ENCODE measurements around the gene HLCS. TPM values are rescaled to one million over a fixed set of nuclear protein-coding genes. Genes with fewer than 3 reads are reported as not detected.

The HLCS gene
- total and polyA plus RNA-seq, 10 of the 15 experiments (the other 5 are each of a cell fraction or from before 2014, with no cell fraction given): 1.5 to 12.7 (median 9.6) TPM

- no peak for TF ChIP-seq YBX1 (IDR thresholded peaks at IDR 0.05)
- no peak for TF ChIP-seq SIN3A (IDR thresholded peaks at IDR 0.05; ENCODE audit: low read depth, low read length)
- TF ChIP-seq ZSCAN29 (IDR thresholded peaks at IDR 0.05): no peak
- TF ChIP-seq KLF5 (IDR thresholded peaks at IDR 0.05; ENCODE audit: partially characterized antibody): no peak
- no peak for TF ChIP-seq LARP7 (IDR thresholded peaks at IDR 0.05)
Measured at GRCh38 chr21:36834192-36834591, 132.3 kb downstream of the HLCS start (continued).

- ChIA-PET SMC1A (ENCODE audit: uncharacterized antibody, unreplicated experiment) (no interaction called here), POLR2A (no interaction called here), RAD21 (ENCODE audit: unreplicated experiment) (interaction anchor here (0.6 kb wide), 1 partner anchor 815 kb away, joined by 3 read pairs; no protein-coding TSS in a partner anchor), CTCF (no interaction called here)
- DNase-seq (ENCODE audit: low read depth, low spot score) (no peak), ATAC-seq (no peak), FAIRE-seq (no peak)
- Histone ChIP-seq H2AFZ (ENCODE audit: control insufficient read depth, low read depth, low read length) (no peak overlapping the region), H3K27ac (ENCODE audit: control insufficient read depth, insufficient read depth) (no peak overlapping the region), H3K9me3 (replicated peaks; ENCODE audit: control insufficient read depth, insufficient read depth, low read length) (no peaks in the 10 kb centered on the region), H3K4me1 (ENCODE audit: control insufficient read depth, insufficient read depth, low read length) (no peaks in the 10 kb centered on the region), H3K79me2 (ENCODE audit: control insufficient read depth, insufficient read depth, low read length) (no peaks in the 10 kb centered on the region), H3K27me3 (replicated peaks in 1 of 2; ENCODE audit: control insufficient read depth in 2 of 2, insufficient read depth in 2 of 2, low read length in 1 of 2) (no peaks in the 10 kb centered on the region), H3K9ac (ENCODE audit: control insufficient read depth, insufficient read depth, low read length) (no peak overlapping the region), H3K4me3 (no peak overlapping the region), H3K36me3 (ENCODE audit: control insufficient read depth in 2 of 2, insufficient read depth in 2 of 2, low read length in 1 of 2) (no peaks in the 10 kb centered on the region), H4K20me1 (ENCODE audit: control insufficient read depth, insufficient read depth) (no peaks in the 10 kb centered on the region), H3K4me2 (ENCODE audit: control insufficient read depth, insufficient read depth) (no peak overlapping the region)
- 84% methylated on average over 8 of the region's 8 CpGs for WGBS (ENCODE audit: insufficient coverage, insufficient replicate concordance, low lambda C conversion rate, missing lambda C conversion rate)
- in situ Hi-C loops (cut with MboI): no loop called here
- TF ChIP-seq NFYA (IDR thresholded peaks at IDR 0.05; ENCODE audit: borderline replicate concordance, low read depth, low read length): no peak
- no peak for TF ChIP-seq KDM1A (IDR thresholded peaks at IDR 0.05; ENCODE audit: borderline replicate concordance)
- intact Hi-C loops (cut with micrococcal nuclease; ENCODE audit: unreplicated experiment): no loop called here
- no TSS peak for BruUV-seq (replicated peaks)
Measured at GRCh38 chr21:36830100-36830499, 136.4 kb downstream of the HLCS start.

Measured in GM12878 (cell line).